Epithelial cell of proximal tubule (primary cell): ENCODE results near the gene KRTAP5-10. TPM values are rescaled to one million over a fixed set of nuclear protein-coding genes. Genes with fewer than 3 reads are reported as not detected.
"Not testable (repeated sequence)": the region's sequence is repeated elsewhere in the genome, so short reads cannot be mapped to it uniquely, and the experiment has no call there.

ENCODE experiments used
- DNase-seq: peaks from one replicate; pipeline ENCODE4 v3.0.0-alpha.2; 2011; ENCODE audit warnings: low read depth
- H3K4me3 ChIP-seq: 2 replicates; pipeline ENCODE4 v1.5.1; 2011; ENCODE audit warnings: low read depth, mild to moderate bottlenecking, low read length
- total RNA-seq: library from RNA; depleted of rRNA; stranded (reverse); fragments of >200 nt; gene quantifications from 2 replicates; pipeline ENCODE4 v1.2.3, GENCODE V29; 2015
- TF ChIP-seq, protein P1 (sequence below): conservative IDR thresholded peaks from 2 replicates; pipeline ENCODE4 v1.5.1; 2012; ENCODE audit warnings: low read depth, mild to moderate bottlenecking, low read length

KRTAP5-10 gene, protein sequence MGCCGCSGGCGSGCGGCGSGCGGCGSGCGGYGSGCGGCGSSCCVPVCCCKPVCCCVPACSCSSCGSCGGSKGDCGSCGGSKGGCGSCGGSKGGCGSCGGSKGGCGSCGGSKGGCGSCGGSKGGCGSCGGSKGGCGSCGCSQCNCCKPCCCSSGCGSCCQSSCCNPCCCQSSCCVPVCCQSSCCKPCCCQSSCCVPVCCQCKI
- total RNA-seq: not detected in 2 replicates

DNA sequence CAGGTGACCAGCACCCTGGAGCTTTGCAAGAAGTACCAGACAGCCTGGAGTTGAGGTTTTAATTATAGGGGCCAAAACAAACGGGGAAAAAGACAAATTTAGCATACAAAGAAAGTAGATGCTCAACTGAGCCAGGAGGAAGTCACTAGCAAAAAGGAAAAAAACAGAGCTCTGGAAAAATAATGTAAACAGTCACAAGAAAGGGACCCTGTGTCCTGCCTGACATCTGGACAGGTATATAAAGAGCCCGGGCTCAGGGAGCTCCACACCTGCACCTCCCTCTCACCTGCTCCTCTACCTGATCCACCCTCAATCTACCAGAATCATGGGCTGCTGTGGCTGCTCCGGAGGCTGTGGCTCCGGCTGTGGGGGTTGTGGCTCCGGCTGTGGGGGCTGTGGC, at the start of gene KRTAP5-10:
Gene KRTAP5-10, plus strand, starts transcription at position 301 of the 400 bp plus-strand sequence. Its CDS starts 25 bp downstream, at position 326.
- TF ChIP-seq, protein P1, sequence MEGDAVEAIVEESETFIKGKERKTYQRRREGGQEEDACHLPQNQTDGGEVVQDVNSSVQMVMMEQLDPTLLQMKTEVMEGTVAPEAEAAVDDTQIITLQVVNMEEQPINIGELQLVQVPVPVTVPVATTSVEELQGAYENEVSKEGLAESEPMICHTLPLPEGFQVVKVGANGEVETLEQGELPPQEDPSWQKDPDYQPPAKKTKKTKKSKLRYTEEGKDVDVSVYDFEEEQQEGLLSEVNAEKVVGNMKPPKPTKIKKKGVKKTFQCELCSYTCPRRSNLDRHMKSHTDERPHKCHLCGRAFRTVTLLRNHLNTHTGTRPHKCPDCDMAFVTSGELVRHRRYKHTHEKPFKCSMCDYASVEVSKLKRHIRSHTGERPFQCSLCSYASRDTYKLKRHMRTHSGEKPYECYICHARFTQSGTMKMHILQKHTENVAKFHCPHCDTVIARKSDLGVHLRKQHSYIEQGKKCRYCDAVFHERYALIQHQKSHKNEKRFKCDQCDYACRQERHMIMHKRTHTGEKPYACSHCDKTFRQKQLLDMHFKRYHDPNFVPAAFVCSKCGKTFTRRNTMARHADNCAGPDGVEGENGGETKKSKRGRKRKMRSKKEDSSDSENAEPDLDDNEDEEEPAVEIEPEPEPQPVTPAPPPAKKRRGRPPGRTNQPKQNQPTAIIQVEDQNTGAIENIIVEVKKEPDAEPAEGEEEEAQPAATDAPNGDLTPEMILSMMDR: no peak
- no peak for DNase-seq

DNA sequence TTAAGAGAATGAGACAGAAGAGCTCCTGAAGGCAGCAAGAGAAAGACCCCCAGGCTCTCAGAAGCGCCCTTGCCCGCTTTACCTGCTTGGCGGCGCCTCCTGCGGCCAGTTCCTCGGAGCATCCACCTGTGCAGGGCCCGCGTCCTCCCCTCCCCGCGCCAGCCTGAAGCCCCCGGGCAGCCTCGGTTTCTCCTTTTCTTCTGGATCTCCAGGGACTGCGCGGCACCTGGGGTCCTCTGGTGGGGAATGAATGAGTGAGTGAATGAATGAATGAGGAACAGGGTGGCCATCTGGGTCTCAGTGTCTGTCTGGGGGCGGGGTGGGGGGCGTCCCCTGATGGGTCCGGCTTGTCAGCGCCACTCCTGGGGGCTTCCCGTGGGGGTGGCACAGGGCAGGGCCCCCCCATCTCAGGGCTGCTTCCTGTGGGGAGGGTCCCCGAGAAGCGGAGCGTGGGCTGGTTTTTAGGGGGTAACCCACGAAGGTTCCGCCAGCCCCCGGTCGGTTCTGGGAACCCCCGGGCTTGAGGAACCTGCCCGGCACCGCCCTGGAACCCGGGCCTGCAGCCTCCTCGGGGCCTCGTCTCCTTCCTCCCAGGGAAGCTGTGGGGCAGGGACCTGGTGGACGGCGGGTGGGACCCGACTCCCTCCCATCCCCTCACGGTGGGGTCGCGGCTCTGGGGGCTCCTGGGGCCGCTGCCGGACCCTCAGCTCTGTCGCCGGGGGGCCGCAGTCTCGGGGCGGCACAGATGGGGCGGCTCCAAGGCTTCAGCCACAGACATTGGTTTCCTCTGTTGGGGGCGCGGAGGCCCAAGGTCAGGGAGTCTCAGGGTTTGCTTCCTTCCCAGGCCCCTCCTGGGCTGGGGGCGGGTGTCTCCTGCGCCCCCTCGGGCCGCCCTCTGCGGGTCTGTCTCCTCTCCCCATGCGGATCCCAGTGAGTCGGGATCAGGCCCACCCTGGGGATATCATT, 46.6 kb upstream of the KRTAP5-10 start:
- TF ChIP-seq, protein P1: no peak
- DNase-seq: no peak
- no peak overlapping the region for H3K4me3 ChIP-seq

More for the DNA sequence above, at the start of gene KRTAP5-10:
- no peak within 1 kb of the TSS for H3K4me3 ChIP-seq

DNA sequence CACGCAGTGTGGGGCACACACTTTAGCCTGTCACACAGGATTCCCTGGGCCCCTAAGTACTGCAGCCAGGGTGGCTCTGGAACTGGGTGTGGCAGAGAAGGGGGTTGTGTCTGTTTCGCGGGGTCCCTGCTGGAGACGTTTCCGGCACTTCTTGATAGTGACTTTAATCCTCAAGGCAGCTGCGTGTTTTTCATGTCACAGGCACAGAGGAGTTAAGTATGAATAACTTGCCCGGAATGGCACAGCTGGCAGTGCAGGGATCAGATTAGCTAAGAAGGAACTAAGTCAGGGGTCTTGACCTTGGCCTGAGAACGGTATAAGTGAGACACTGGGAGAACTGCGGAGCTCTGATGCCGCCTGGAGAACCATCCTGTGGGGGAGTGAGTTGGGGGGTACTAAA, 45.8 kb upstream of the KRTAP5-10 start:
- no peak for DNase-seq

DNA sequence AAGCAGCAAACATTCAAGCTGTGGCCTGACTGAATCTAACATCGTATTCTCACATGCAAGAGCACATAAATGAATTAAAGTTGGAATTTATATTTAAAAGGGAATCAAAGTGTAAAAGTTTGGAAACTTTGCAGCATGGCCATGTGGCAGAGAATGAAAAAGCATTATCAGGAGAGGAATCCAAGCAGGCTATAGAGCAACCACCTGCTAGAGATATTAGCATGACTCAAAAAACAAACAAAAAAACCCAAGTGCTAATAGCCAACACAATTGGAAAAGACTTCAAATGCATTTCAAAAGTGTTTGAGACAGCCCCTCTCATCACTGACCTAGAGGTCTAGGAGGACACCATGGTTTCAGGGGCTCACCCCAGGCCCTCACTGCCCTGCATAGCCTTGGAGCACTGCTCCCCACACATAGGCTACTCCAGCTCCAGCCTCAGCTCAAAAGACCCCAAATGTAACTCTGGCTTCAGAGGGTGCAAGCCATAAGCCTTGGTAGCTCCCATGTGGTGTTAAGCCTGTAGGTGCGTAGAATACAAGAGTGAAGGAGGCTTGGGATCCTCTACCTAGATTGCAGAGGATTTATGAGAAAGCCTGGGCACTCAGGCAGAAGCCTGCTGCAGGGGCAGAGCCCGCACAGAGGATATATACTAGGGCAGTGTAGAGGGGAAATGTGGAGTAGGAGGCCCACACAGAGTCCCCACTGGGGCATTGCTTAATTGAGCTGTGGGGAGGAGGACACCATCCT, 40.0 kb upstream of the KRTAP5-10 start:
- no peak overlapping the region for H3K4me3 ChIP-seq
- DNase-seq: no peak
- TF ChIP-seq, protein P1: no peak

More for the DNA sequence above, 45.8 kb upstream of the KRTAP5-10 start:
- H3K4me3 ChIP-seq: no peak overlapping the region
- TF ChIP-seq, protein P1: no peak

DNA sequence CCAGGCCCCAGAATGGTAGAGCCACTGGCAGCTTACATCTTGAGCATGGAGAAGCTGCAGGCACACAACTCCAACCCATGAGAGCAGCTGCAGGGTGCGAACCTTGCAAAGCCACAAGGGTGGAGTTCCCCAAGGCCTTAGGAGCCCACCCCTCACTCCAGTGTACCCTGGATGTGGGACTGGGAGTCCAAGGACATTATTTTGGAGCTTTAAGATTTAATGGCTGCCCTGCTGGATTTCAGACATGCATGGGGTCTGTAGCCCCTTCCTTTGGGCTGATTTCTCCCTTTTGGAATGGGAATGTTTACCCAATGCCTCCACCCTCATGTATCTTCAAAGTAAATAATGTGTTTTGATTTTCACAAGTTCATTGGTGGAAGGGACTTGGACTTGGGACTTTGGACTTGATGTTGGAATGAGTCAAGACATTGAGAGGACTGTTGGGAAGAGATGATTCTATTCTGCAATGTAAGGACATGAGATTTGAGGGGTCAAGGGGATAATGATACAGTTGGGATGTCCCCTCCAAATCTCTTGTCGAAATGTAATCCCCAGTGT, 39.3 kb upstream of the KRTAP5-10 start:
- TF ChIP-seq, protein P1: no peak
- no peak for DNase-seq
- no peak overlapping the region for H3K4me3 ChIP-seq

DNA sequence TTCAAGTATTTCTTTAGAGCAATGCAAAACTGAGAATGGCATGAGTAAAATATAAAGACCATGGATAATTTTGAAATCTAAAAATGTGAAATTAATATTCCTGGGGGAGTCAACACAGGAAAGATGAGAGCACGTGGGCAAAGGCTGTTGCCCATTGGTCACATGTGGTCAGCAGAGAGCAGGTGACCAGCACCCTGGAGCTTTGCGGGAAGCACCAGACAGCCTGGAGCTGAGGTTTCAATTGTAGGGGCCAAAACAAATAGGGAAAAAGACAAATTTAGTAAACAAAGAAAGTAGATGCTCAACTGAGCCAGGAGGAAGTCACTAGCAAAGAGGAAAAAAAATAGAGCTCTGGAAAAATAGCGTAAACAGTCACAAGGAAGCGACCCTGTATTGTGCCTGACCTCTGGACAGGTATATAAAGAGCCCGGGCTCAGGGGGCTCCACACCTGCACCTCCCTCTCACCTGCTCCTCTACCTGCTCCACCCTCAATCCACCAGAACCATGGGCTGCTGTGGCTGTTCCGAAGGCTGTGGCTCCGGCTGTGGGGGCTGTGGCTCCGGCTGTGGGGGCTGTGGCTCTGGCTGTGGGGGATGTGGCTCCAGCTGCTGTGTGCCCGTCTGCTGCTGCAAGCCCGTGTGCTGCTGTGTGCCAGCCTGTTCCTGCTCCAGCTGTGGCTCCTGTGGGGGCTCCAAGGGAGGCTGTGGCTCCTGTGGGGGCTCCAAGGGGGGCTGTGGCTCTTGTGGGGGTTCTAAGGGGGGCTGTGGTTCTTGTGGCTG, 38.4 kb upstream of the KRTAP5-10 start, which contains the start of gene KRTAP5-7:
Gene KRTAP5-7, plus strand, starts transcription at position 472 of the 780 bp plus-strand sequence. Its CDS starts 34 bp downstream, at position 506.
- H3K4me3 ChIP-seq, DNase-seq: not testable (repeated sequence)
